ENCODE measurements around the gene GP1BB. TPM values are rescaled to one million over a fixed set of nuclear protein-coding genes. Genes with fewer than 3 reads are reported as not detected.

The GP1BB gene
- total RNA-seq, 2 donors from 2014 or later: 0.48 to 0.62 TPM

DNA sequence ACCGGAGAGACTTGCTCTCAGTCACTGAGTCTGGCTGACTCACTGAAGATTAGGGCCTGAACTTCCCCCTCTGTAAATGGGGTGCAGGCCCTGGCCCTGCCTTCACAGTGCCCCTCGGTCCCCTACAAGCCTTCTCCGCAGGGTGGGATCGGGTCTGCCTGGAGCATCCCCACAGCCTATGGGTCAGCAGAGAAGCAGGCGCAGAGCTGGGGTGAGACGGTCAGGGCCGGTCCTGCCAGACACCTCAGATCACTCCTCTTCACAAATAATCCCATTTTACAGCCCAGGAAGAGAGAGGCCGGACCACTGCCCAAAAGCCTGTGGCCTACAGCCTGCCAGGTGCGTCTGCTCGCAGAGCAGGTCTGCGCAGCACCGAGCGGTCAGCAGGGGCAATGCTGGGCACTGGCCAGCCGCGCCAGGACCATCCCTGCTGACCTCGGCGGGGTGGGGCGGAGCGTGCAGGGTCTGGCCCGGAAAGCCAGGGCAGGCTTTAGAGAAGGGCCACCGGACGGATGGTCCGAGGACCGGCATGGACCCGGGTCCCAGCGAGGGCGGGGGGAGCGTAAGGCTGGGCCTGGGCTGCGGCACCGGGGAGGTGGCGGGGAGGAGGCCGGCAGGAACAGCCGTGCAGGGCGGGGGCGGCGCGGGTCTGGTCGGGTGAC is 9.6 kb upstream of the GP1BB start:
- peaks cover 55% of the 10 kb centered on the region for H3K27me3 ChIP-seq (ENCODE audit: control insufficient read depth, insufficient read depth, low read length, poor library complexity, severe bottlenecking)
- no peak overlapping the region for H3K4me3 ChIP-seq (ENCODE audit: low read length)
- peaks cover 7% of the 10 kb centered on the region for H3K4me1 ChIP-seq (ENCODE audit: control insufficient read depth, insufficient read depth, low read length)
- no peak overlapping the region for H3K27ac ChIP-seq (ENCODE audit: low read depth, low read length)
- peak overlapping the region; percentile 61 for H3K4me3 Mint-ChIP-seq
- H3K36me3 ChIP-seq (ENCODE audit: control insufficient read depth, insufficient read depth, low read length): no peaks in the 10 kb centered on the region
- 46 to 54% methylated on average over 18 to 38 of the region's 38 CpGs for WGBS, 2 experiments (ENCODE audit: insufficient coverage in 1 of 2, insufficient read length in 1 of 2)
- H3K9ac ChIP-seq (ENCODE audit: extremely low read depth, low read length, poor library complexity, severe bottlenecking): no peak overlapping the region
- peaks cover 8% of the 10 kb centered on the region for H3K4me1 Mint-ChIP-seq
- DNase-seq: peak; percentile 75
- no peak overlapping the region for H3K27ac Mint-ChIP-seq
- TF ChIP-seq, protein P1, sequence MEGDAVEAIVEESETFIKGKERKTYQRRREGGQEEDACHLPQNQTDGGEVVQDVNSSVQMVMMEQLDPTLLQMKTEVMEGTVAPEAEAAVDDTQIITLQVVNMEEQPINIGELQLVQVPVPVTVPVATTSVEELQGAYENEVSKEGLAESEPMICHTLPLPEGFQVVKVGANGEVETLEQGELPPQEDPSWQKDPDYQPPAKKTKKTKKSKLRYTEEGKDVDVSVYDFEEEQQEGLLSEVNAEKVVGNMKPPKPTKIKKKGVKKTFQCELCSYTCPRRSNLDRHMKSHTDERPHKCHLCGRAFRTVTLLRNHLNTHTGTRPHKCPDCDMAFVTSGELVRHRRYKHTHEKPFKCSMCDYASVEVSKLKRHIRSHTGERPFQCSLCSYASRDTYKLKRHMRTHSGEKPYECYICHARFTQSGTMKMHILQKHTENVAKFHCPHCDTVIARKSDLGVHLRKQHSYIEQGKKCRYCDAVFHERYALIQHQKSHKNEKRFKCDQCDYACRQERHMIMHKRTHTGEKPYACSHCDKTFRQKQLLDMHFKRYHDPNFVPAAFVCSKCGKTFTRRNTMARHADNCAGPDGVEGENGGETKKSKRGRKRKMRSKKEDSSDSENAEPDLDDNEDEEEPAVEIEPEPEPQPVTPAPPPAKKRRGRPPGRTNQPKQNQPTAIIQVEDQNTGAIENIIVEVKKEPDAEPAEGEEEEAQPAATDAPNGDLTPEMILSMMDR (conservative IDR thresholded peaks at IDR 0.05): no peak
- peaks cover 32% of the 10 kb centered on the region for H3K27me3 Mint-ChIP-seq (ENCODE audit: insufficient read depth)
- H3K9me3 ChIP-seq (ENCODE audit: control insufficient read depth, low read length): no peaks in the 10 kb centered on the region
- no peaks in the 10 kb centered on the region for H3K9me3 Mint-ChIP-seq
- no peaks in the 10 kb centered on the region for H3K36me3 Mint-ChIP-seq (ENCODE audit: low read depth)

DNA sequence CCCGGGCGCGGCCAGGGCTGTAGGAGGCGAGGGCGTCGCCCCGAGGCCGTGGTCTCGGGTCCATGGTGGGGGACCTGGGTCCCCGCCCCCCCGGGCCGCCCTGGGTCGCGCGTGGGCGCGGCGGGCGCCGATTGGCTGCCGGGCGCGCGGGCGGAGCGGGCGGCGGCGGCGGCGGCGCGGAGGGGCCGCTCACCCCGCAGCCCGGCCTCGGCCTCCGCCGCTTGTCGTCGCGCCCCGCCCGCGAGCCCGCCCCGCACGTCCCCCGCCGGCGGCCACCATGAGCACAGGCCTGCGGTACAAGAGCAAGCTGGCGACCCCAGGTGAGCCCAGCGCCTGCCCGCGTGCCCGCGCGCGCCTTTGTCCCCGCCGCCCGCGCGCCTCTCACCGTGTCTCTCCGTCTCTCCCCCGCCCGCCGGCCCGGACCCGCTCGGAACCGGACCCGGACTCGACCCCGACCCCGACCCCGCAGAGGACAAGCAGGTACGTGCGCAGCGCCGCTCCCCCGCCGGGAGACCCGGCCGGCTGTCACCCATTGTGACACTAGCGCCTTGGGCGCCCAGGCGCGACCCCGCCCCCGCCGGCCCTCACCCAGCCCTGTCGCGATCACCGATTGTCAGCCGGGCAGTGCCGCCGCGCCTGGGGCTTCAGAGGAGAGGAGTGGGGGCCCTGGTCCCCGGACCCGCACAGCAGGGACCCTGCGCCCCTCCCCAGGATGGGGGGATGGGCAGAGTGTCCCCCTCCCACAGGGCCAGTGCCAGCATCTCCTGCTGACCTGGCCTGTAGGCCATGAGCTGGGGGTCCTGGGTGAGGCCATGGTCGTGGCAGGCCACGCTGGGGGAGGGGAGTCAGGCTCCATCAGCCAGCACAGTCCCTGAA is 8.8 kb upstream of the GP1BB start, which contains the start of gene SEPTIN5:
SEPTIN5 (plus strand) TSS at position 192 of the 876 bp plus-strand sequence; CDS start at position 278, 86 bp downstream.
- H3K36me3 ChIP-seq (ENCODE audit: control insufficient read depth, insufficient read depth, low read length): no peaks in the 10 kb centered on the region
- peaks cover 8% of the 10 kb centered on the region for H3K4me1 Mint-ChIP-seq
- no peak within 1 kb of the TSS for H3K9ac ChIP-seq (ENCODE audit: extremely low read depth, low read length, poor library complexity, severe bottlenecking)
- no peak within 1 kb of the TSS for H3K27ac ChIP-seq (ENCODE audit: low read depth, low read length)
- peaks cover 63% of the 10 kb centered on the region for H3K27me3 ChIP-seq (ENCODE audit: control insufficient read depth, insufficient read depth, low read length, poor library complexity, severe bottlenecking)
- H3K36me3 Mint-ChIP-seq (ENCODE audit: low read depth): no peaks in the 10 kb centered on the region
- H3K4me1 ChIP-seq (ENCODE audit: control insufficient read depth, insufficient read depth, low read length): peaks cover 7% of the 10 kb centered on the region
- peak within 1 kb of the TSS; percentile 61 for H3K4me3 Mint-ChIP-seq
- no peaks in the 10 kb centered on the region for H3K9me3 ChIP-seq (ENCODE audit: control insufficient read depth, low read length)
- H3K9me3 Mint-ChIP-seq: no peaks in the 10 kb centered on the region
- DNase-seq: no peak
- 1 to 3% methylated on average over 26 to 106 of the region's 106 CpGs for WGBS, 2 experiments (ENCODE audit: insufficient coverage in 1 of 2, insufficient read length in 1 of 2)
- no peak within 1 kb of the TSS for H3K27ac Mint-ChIP-seq
- peak within 1 kb of the TSS; percentile 58 for H3K4me3 ChIP-seq (ENCODE audit: low read length)
- TF ChIP-seq, protein P1 (conservative IDR thresholded peaks at IDR 0.05): no peak
- H3K27me3 Mint-ChIP-seq (ENCODE audit: insufficient read depth): peaks cover 37% of the 10 kb centered on the region

DNA sequence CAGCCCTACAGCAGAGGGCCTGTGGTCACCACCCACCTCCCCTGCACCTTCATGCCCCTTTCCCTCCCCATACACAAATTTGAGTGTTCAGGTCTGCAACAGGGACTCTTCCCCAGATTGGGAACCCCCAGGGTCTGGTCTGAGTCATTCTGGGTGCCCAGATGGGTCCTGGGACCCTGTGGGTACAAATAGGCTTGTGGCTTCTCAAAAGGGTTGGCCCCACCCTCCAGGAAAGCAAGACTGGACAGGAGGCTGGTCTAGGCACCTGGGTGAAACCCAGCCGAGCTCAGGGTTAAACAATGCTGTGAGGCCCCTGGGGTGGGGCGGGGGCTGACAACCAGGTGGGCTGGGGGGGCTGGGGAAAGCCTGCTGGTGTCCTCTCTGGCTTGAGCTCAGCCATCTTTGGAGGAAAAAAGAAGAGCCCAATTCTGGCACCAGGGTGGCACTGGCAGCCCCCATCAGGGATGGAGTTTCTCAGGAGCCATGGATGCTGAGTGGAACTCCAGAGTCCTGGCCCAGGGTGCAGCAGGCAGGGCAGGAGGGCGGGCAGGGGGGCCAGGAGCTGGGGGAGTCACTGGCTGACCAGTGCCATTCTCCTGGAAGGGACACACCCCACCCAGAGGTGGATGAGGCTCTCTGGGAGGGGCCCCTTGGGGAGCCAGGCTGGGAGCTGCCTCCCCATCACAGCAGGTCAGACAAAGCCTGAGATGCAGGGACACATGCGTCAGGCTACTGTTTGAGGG is 8.0 kb upstream of the GP1BB start:
- Mint-ChIP-seq H3K36me3 (ENCODE audit: low read depth) (peaks cover 2% of the 10 kb centered on the region), H3K9me3 (no peaks in the 10 kb centered on the region), H3K4me1 (peaks cover under 1% of the 10 kb centered on the region), H3K4me3 (peak overlapping the region; percentile 61), H3K27ac (no peak overlapping the region), H3K27me3 (ENCODE audit: insufficient read depth) (peaks cover 45% of the 10 kb centered on the region)
- Histone ChIP-seq H3K36me3 (ENCODE audit: control insufficient read depth, insufficient read depth, low read length) (no peaks in the 10 kb centered on the region), H3K4me3 (ENCODE audit: low read length) (peak overlapping the region; percentile 58), H3K27me3 (ENCODE audit: control insufficient read depth, insufficient read depth, low read length, poor library complexity, severe bottlenecking) (peaks cover 71% of the 10 kb centered on the region), H3K27ac (ENCODE audit: low read depth, low read length) (no peak overlapping the region), H3K9ac (ENCODE audit: extremely low read depth, low read length, poor library complexity, severe bottlenecking) (no peak overlapping the region), H3K4me1 (ENCODE audit: control insufficient read depth, insufficient read depth, low read length) (no peaks in the 10 kb centered on the region), H3K9me3 (ENCODE audit: control insufficient read depth, low read length) (no peaks in the 10 kb centered on the region)
- DNase-seq: no peak
- TF ChIP-seq, protein P1 (conservative IDR thresholded peaks at IDR 0.05): no peak
- 88 to 100% methylated on average over 1 to 4 of the region's 4 CpGs for WGBS, 2 experiments (ENCODE audit: insufficient coverage in 1 of 2, insufficient read length in 1 of 2)
